ENCODE results near the gene ADGRG6.

- TF ChIP-seq POLR2A (IDR thresholded peaks at IDR 0.05) (no peak), CTCF (IDR thresholded peaks at IDR 0.05) (no peak)
Measured at GRCh38 chr6:142324111-142324510, 22.3 kb downstream of the ADGRG6 start.

Measured in breast epithelium (tissue), 3 donors.